Hematopoietic multipotent progenitor cell treated with erythropoietin and hydrocortisone succinate and interleukin-3 and kit ligand, for 6 days (in vitro differentiated cells): ENCODE results near the gene FARP2.
"Not testable (repeated sequence)": the region's sequence is repeated elsewhere in the genome, so short reads cannot be mapped to it uniquely, and the experiment has no call there.

Experiments used
- DNase-seq: peaks from one replicate; pipeline ENCODE4 v3.0.0-alpha.2; 2015

FARP2 gene

DNA sequence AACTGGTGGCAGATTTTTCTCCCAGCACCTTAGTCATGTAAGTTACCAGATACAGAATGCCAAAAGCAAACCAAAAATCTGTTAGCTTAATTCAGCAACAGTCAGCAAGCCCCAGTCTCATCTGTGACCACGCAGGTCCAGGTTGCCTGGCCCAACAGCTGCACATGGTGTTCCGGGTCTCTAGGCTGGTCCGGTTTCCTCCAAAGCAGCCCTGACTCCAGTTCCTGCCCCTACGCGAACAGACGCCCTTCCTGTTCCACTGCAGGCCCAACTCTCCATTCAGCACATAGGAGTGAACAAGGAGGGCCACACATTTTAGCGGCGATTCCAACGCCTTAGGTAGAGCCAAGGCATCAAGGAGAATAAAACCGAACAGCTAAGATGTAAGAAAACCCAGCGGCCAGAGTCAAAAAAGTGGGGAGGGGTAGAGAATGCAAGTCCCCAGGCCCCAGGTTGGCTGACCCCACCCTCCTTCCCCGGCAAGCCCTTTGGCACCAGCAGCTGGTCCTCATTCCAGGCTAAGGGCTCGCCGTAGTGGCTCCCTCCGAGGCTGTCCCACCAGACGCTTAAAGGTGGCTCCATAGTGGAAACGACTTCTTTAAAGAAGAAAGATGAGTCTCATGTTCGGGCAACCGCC is 150.8 kb downstream of the FARP2 start:
- no peak for DNase-seq

DNA sequence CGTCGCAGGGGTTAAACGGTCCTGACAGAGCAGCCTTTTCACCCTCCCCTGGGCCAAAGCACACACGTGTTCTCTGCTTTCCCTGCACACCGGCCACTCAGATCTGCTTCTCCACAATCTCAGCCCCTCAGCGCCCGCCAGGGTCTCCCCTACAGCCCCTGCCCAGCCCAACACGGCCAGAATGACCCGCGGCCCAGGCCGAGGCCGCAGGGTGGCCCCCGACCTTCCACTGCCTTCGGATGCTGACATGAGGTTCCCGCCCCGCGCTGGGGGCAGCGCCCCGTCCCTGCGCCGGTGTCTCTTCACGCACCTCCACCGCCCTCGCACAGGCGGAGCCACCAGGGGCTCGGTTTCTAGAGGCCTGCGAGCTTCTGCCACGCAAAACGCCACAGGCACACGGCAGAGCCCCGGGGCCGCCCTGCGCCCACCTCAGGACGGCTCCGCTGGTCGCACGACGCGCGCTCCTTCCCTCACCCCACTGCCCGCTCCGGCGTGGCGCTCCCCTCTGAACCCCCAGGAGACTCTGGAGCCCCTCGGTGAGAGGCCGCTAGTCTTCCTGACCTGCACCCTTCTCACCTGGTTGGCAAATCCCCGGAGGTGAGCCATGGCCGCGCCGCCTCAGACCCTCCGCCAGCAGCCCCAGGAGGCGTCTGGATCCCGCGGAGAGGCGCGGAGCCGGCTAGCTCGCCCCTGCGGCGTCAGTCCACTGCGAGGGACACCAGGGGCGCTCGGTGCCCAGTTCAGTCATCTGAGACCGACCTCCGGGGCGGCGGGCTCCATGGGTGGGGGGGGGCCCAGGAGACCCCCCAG is 151.6 kb downstream of the FARP2 start:
- DNase-seq: peak; percentile 62

DNA sequence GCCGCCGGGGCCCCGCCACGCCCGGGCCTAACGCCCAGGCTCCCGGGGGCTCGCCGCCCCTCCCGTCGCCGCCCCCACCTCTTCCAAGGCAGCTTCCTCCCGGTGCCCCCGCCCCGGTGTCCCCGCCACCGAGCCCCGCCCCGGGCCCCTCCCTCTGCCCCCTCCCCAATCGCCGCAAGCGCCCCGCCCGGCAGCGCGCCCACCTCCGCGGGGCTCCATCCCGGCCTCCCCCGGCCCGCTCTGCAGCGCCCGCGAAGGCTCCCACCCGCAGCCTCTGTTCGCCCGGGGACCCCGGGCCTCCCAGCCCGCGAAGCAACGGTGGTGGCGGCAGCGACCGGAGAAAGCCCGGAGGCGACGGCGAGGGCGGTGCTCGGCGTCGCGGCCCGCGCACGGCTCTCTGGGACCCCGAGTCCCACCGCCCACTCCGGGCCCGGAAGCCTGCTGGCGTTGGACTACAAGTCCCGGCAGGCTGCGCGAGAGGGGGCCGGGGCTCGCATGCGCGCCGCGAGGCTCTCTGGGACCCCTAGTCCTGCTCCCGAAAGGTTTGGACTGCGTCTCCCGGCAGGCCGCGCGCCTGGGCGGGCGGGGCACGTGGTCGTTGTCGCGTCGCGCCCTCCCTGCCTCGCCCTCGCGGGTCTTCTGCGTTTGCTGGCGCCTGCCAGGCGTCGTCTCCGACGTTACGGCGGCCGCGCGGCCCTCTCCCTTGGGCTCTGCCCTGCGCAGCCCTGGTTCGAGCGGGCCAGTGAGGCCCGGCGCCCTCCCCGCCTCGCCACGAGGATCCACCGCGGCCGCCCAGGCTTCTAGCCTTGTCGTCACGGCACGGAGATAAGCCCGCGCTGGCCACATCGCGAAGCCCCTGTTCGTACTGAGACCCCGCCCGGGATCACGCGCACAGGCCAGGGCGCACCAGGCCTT is 152.4 kb downstream of the FARP2 start, which contains the start of gene STK25:
Gene STK25 (minus strand): TSS at position 345 of the 915 bp plus-strand sequence. CDS start 549 bp downstream, outside the sequence.
- peak; percentile 98 for DNase-seq

DNA sequence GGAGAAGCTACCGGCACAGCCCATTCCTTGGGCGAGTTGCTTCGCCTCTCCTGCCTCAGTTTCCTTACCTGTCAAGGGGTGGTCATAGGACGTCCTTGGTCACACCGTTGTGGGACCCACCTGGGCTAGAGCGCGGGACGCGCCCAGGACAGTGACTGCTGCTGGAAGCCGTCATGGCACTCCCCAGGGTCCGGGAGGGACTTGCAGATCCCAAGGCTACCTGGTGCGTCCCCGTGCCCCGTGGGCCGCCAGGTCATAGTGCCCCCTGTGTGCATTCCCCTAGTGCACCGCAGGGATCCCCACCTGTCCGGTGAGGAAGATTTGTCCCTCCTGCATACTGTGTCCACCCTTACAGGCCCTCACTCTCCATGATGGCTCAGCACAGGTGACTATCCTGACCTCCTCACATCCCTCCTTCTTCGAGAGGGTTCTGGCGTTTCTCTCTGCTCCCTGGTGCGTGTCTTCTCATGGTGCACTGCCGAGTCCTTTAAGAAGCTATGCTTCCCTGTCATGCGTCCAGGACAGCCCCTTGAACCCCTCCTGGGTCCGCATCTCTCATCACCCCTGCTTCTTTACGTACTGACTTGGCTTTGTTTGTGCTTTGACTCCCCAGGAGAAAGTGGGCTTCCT is 153.2 kb downstream of the FARP2 start:
- DNase-seq: no peak

DNA sequence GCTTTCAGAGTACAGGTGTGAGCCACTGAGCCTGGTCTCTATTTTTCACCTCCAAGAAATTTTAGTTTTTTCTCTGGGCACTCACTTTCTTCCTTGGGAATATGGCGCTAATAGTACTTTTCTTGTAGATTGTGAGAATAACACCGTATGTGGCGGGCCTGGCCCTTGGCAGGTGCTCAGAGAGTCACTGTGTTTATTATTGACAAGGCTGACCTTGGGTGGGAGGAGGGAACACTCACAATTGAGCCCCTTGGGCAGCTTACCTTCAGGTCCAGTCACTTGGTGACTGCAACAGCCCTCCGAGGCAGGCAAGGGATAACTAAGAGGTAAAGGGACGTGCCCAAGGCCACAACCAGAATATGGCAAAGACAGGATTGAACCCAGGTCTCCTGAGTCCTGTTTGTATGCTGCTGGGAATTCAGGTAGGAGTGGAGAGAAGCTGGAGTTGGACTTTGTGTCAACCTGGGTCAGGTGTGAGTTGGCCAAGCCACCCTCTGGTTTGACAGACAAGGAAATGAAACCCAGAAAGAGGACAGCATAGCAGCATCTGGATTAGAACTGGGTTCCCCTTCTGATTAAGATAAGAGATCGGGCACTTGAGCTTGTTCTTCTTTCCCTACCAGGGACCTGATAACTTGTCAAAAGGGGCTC is 155.1 kb downstream of the FARP2 start:
- DNase-seq: no peak

DNA sequence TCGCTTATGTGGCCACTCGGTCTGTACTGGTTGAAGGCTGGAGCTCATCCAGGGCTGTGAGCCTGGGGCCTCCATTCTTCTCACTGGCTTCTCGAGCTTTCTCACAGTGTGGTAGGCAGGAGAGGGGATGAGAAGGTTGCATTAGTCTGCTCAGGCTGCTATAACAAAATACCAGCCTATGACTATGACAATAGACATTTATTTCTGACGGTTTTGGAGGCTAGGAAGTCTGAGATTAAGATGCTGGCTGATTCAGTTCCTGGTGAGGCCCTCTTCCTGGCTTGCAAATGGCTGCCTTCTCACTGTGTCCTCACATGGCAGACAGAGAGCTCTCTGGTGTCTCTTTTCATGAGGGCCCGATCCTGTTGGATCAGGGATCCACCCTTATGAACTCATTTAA is 158.5 kb downstream of the FARP2 start:
- no peak for DNase-seq

DNA sequence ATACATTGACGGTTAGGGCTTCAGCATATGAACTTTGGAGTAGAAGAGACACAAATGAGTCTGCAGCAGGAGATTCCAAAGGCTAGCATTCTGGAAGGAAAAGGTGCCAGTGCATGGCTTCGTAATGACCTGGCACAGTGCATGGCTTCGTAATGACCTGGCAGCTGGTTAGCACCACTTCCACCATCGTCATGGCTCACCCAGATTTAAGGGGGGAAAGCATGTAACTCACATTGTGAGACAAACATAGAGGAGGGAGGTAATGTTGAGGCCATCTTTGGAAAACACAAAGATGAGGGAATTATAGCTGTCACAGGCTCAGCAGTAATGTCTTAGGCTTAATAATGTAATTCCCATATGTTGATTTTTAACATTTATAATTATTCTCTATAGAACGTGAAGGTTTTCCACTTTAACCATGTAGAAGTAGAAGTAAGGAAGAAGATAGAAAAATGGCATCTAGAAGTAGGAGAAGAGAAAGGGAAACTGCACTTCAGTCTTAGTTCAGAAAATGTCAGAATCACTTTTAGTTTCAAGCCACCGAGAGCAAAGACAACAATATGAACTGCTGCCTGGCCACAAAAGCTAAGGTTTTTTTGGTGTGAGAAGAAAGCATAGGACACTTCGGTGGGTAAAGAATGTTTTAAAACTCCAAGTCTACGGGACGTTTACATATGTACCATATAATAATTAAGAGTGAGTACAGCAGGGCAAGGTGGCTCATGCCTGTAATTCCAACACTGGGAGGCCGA is 159.1 kb downstream of the FARP2 start:
- DNase-seq: no peak

DNA sequence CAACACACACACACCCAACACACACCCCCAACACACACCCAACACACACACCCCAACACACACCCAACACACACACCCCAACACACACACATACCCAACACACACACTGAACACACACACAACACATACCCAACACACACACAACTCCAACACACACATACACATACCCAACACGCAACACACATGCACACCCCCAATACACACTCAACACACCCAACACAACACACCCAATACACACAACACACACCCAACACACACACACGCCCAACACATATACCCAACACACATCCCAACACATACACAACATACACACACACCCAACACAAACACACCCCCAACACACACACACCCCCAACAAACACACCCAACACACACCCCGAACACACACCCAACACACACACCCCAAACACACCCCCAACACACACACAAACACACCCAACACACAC is 160.5 kb downstream of the FARP2 start:
- no peak for DNase-seq

DNA sequence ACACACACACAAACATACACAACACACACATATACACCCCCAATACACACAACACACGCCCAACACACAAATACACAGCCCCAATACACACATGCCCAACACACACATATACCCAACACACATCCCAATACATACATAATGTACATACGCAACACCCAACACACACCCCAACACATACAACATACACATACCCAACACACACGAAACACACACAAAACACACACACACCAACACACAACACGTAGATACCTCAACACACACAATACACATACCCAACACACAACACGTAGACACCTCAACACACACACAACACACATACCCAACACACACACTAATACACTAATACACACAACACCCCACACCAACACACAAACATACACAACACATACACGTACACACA is 161.2 kb downstream of the FARP2 start:
- no peak for DNase-seq

DNA sequence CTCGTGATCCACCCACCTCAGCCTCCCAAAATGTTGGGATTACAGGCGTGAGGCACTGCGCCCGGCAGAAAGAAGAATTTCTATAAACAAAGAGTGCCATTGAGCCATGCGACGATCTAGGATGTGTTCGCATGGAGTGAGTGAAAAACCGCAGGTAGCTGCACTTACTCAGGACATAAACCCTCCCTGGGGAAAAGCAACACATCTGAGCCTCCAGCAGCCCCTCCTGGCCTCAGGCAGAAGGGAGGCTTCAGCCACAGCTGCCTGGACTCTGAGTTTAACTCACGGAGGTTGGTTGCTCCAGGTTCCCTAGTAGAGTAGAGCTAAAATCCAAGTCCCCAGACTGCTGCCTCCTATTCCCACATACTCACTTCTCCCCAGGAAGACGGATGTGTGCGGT is 163.6 kb downstream of the FARP2 start:
- DNase-seq: no peak

DNA sequence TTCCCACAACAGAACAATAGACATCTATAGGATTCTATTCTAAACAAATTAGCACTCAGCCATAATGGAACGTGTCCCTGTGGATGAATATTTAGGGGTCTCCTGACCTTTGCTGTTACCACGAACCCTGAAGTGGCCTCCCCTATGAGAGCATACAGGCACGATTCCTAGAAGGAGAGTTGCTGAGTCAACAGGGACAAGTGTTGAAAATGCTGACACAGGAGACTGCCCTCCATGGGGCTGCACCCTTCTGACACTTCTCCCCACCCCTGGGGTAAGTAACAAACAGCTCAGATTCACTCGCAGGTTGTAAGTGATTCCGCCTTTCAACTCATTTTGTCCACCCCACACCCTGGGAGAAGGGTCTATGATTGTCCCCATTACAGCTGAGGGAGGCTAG is 166.4 kb downstream of the FARP2 start:
- DNase-seq: no peak

DNA sequence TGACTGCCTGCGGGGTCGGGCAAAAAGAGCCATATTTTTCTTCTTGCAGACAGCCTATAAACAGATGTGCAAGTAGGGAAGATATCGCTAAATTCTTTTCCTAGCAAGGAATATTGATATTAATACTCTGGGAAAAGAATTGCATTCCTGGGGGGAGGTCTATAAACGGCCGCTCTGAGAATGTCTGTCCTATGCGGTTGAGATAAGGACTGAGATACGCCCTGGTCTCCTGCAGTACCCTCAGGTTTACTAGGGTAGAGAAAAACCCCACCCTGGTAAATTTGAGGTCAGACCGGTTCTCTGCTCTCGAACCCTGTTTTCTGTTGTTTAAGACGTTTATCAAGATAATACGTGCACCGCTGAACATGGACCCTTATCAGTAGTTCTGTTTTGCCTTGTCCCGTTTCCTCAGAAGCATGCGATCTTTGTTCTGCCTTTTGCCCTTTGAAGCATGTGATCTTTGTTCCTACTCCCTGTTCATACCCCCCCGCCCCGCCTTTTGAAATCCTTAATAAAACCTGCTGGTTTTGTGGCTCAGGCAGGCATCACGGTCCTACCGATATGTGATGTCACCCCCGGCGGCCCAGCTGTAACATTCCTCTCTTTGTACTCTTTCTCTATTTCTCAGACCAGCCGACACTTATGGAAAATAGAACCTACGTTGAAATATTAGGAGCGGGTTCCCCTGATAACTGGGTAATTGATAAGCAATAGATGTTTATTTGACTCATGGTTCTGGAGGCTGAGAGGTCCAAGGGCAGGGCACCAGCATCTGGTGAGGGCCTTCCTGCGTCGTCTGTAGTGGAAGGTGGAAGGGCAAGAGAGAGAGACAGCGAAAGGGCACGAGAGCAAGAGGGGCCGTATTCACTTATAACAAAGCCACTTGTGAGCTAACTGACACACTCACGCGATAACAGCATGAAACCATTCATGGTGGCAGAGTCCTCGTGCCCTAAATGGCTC is 170.0 kb downstream of the FARP2 start:
- DNase-seq: not testable (repeated sequence)

DNA sequence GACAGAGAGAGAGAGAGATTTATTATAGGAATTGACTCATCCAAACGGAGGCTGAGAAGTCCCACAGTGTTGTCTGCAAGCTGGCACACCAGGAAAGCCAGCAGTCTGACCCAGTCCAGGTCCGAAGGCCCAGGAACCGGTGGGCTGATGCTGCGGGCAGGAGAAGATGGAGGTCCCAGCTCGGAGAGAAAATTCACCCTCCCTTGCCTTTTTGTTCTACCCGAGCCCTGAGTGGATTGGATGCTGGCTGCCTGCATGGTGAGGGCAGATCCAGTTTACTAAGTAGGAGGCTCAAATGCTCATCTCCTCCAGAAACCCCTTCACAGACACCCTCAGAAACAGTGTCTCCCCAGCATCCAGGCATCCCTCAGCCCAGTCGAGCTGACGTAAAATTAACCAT is 174.5 kb downstream of the FARP2 start:
- no peak for DNase-seq

DNA sequence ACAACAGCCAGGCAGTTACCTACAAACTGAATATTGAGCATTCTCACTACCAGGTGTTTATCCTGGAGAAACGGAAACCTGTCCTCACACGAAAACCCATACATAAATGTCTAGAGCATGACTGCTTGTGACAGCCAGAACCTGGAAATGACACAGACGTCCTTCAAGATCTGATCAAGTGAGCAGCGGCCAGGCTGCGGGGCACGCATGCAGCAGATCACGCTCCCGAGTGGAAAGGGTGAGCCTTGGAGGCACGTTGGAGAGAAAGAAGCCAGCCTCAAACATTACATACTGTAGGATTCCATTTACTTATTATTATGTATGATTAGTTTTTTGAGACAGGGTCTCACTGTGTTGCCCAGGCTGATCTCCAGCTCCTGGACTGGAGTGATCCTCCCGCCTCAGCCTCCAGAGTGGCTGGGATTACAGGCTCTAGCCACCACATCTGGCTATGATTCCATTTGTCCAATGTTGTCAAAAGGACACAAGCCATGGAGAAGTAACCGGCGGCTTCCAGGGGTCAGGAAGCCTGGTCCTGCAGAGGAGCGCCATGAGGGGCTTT is 175.2 kb downstream of the FARP2 start:
- no peak for DNase-seq

DNA sequence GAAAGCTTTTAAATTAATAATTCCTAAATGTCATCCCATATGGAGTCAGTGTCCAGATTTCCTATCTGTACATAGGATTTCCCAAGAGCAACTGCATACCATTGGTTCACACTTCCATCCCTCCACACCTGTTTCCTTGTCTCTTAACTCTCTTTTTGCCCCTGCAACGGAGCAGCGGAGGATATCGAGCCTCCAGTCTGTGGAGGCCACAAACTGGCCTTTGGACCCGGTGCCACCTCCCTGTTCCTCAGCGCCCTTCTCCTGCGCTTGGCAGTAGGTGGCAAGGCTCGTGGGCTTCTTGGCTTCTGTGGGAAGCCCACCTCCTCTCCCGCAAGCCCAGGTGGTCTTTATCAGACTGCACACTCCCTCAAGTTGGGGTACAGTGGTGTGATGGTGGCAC is 176.1 kb downstream of the FARP2 start:
- no peak for DNase-seq

DNA sequence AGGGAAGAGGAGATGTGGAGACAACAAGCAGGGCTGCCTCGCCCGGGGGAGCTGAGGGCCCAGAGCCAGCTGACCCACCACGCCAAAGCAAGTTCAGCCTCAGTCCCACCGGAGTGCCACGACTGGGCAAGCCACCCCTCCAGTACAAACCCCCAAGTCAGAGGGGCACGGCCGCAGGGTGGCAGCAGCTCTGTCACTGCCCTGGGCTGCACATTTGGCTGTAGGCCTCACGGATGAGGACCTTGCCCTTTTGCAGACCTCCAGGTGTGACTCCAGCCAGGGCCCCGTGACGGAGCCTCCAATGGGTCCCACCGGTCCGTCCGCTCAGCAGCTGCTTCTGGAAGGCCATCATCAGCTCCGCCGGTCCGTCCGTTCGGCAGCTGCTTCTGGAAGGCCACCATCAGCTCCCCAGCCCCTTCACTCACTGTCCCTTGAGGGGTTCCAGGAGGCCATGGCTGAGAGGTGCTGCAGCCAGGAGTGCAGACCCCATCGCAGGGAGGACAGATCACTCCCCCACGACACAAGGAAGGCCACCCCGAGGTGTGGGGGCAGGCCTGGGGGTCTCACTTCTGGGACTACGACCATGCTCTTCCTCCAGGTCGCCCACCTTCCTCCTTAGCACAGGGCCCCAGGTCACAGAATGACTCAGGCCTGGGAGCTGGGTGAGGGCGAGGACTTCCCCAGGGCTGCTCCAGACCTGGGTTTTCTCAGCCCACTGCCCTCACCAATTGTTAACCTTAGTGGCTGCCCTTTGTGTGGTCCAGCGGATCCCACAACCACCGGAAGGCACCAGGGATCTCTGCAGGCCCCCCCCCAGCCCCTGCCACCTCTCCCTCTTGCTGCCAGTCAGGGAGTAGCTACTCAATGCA is 176.9 kb downstream of the FARP2 start:
- DNase-seq: no peak

DNA sequence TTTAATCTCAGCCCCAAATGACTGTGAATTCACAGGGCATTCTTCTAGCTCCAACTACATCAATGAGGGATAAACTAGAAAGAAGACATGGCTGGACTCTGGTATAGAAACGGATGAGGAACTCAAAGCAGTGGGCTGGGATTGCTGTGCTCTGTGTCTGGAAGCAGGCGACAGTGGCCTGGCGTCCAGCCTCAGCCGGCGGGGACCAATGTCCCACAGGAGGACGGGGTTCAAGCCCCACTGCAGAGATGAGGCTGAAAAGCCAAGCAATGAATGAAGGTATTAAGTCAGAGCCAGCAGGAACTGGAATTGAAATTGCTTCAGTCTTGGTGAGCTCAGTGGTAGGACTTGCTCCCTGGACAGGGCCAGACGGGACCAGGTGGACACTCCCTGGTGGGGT is 178.2 kb downstream of the FARP2 start:
- no peak for DNase-seq

DNA sequence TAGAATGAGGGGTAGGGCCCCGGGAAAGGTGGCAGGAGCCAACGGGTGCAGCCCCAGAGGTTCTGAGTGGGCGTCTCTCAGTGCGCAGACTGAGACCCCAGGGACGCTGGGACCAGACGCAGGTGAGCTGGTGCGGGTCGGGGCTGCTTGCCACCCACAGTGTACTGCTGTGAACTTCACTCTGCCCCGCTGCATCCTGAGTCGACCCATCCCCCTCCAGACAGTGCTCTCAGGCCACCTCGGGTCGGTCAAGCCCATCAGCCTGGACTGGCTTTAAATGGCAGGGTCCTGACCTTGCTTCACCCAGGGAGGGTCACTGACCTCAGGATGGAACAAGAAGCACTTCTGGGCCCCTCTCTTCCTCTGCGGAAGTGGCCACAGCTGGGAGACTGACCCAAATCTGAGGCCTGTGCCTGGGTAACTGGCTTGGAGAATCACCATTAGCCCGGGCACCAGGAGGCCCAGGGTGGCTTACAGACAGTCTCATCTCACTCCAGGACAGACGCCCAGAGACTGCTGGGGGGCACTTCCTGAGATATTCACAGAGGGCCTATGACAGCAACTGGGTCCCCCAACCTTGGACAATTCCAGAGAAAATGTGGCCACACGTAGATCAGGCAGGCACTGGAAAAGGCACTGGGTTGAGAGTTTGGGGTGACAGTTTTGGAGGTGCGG is 178.8 kb downstream of the FARP2 start:
- DNase-seq: no peak
